ENCODE measurements around the gene TMIGD3. TPM values are rescaled to one million over a fixed set of nuclear protein-coding genes. Genes with fewer than 3 reads are reported as not detected.
A peak's percentile ranks its signal among the peaks of the same experiment; 100 is the strongest.

Gene TMIGD3
- total RNA-seq, 2 donors from 2014 or later: 0.64 to 11.4 TPM

DNA sequence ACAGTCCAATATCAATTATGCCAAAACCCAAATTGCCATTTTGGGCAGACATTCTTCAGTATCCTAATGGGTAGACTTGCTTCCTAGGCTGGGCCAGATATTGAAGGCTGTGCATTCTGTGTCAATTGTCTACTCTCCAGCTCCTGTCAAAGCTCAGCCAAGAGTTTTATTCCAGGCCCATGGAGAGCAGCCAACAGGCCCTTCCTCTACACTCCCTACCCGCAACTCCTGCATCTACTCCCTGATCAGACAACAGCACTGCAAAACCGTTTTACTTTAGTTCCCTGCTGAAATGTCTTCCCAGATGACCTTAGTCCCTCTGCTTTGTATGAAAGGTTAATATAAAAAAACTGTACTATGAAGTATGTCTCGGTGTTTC lies 6.6 kb upstream of the TMIGD3 start:
- intact Hi-C loops (cut with DNase I): loop anchor here (5.0 kb wide), 1 partner anchor 242 kb away; no protein-coding TSS in a partner anchor
- WGBS: 47% methylated on average over 3 of the region's 3 CpGs
- no peaks in the 10 kb centered on the region for H3K36me3 ChIP-seq
- no peak for DNase-seq (ENCODE audit: low spot score)
- TF ChIP-seq CTCF (IDR thresholded peaks at IDR 0.05) (no peak), POLR2A (IDR thresholded peaks at IDR 0.05) (no peak), POLR2AphosphoS5 (IDR thresholded peaks at IDR 0.05) (no peak)
- peaks cover 9% of the 10 kb centered on the region for H3K4me1 ChIP-seq (replicated peaks)
- H3K9me3 ChIP-seq: no peaks in the 10 kb centered on the region
- no peaks in the 10 kb centered on the region for H3K27me3 ChIP-seq (replicated peaks; ENCODE audit: insufficient read depth)
- no peak overlapping the region for H3K4me3 ChIP-seq
- no peak overlapping the region for H3K27ac ChIP-seq

GRCh38 chr1:111507411-111508201 lies 4.2 kb upstream of the TMIGD3 start:
- DNase-seq (ENCODE audit: low spot score): peak; percentile 35
- Histone ChIP-seq H3K4me3 (no peak overlapping the region), H3K9me3 (no peaks in the 10 kb centered on the region), H3K4me1 (replicated peaks) (peaks cover 9% of the 10 kb centered on the region), H3K27ac (peak overlapping the region; percentile 84 to 90), H3K27me3 (replicated peaks; ENCODE audit: insufficient read depth) (no peaks in the 10 kb centered on the region), H3K36me3 (no peaks in the 10 kb centered on the region)
- 10% methylated on average over 15 of the region's 15 CpGs for WGBS
- no peak for TF ChIP-seq POLR2A (IDR thresholded peaks at IDR 0.05)
- peak in 1 of 4 experiments; percentile 4 for TF ChIP-seq CTCF (IDR thresholded peaks at IDR 0.05)
- peak; percentile 29 for TF ChIP-seq POLR2AphosphoS5 (IDR thresholded peaks at IDR 0.05)
- intact Hi-C loops (cut with DNase I): loop anchor here (2.0 to 5.0 kb wide), 2 partner anchors 149 to 245 kb away; no protein-coding TSS in a partner anchor

GRCh38 chr1:111506561-111506960 lies 3.1 kb upstream of the TMIGD3 start:
- Histone ChIP-seq H3K4me1 (replicated peaks) (peaks cover 9% of the 10 kb centered on the region), H3K27ac (no peak overlapping the region), H3K36me3 (no peaks in the 10 kb centered on the region), H3K4me3 (no peak overlapping the region), H3K27me3 (replicated peaks; ENCODE audit: insufficient read depth) (no peaks in the 10 kb centered on the region), H3K9me3 (no peaks in the 10 kb centered on the region)
- TF ChIP-seq POLR2AphosphoS5 (IDR thresholded peaks at IDR 0.05) (no peak), POLR2A (IDR thresholded peaks at IDR 0.05) (no peak), CTCF (IDR thresholded peaks at IDR 0.05) (no peak)
- WGBS: 44% methylated on average over 2 of the region's 2 CpGs
- no peak for DNase-seq (ENCODE audit: low spot score)
- intact Hi-C loops (cut with DNase I): loop anchor here (2.0 to 5.0 kb wide), 2 partner anchors 150 to 246 kb away; no protein-coding TSS in a partner anchor

- no peak for TF ChIP-seq POLR2A (IDR thresholded peaks at IDR 0.05)
- TF ChIP-seq CTCF (IDR thresholded peaks at IDR 0.05): no peak
- no peak for TF ChIP-seq POLR2AphosphoS5 (IDR thresholded peaks at IDR 0.05)
- Histone ChIP-seq H3K4me1 (replicated peaks) (peaks cover 9% of the 10 kb centered on the region), H3K36me3 (no peaks in the 10 kb centered on the region), H3K27ac (no peak overlapping the region), H3K27me3 (replicated peaks; ENCODE audit: insufficient read depth) (no peaks in the 10 kb centered on the region), H3K9me3 (no peaks in the 10 kb centered on the region), H3K4me3 (no peak overlapping the region)
- WGBS: 89% methylated on average over 6 of the region's 6 CpGs
- no peak for DNase-seq (ENCODE audit: low spot score)
- intact Hi-C loops (cut with DNase I): loop anchor here (2.0 to 5.0 kb wide), 2 partner anchors 151 to 247 kb away; no protein-coding TSS in a partner anchor
Observed at GRCh38 chr1:111505641-111506119, 2.2 kb upstream of the TMIGD3 start.

Data from prostate gland (tissue), 2 donors.